Body of pancreas (tissue), 4 donors: ENCODE data around the gene ELAPOR1.

Source experiments
- CTCF ChIP-seq, 7 experiments: fragments of 450-650 bp in 4 of 7; fragments of 200-600 bp in 3 of 7; sonication (generic) in 3 of 7; IDR thresholded peaks; one replicate each; pipeline ENCODE4 v1.5.1; 2016 to 2019; ENCODE audit warnings: antibody characterized with exemption in 7 of 7
- POLR2A ChIP-seq, 3 donors: fragments of 450-650 bp; IDR thresholded peaks; one replicate each; pipeline ENCODE4 v1.6.1; 2016; ENCODE audit warnings: antibody characterized with exemption in 3 of 3, mild to moderate bottlenecking in 2 of 3

GRCh38 chr1:109109906-109110305, 4.0 kb upstream of the ELAPOR1 start:
- TF ChIP-seq CTCF (IDR thresholded peaks at IDR 0.05) (no peak), POLR2A (IDR thresholded peaks at IDR 0.05) (no peak)
